Measurements from ENCODE around the gene NME9.

GRCh38 chr3:138377804-138378203 lies 48.2 kb upstream of the NME9 start:
- TF ChIP-seq CTCF (IDR thresholded peaks at IDR 0.05; ENCODE audit: low read length) = no peak
- TF ChIP-seq EZH2phosphoT487 (IDR thresholded peaks at IDR 0.05; ENCODE audit: low read length) = no peak
- TF ChIP-seq EZH2 (optimal IDR thresholded peaks at IDR 0.05; ENCODE audit: low read depth, low read length) = no peak

Data from MM.1S (cell line).